Activated CD4-positive, alpha-beta T cell treated with anti-CD3 and anti-CD28 coated beads for 36 hours (primary cell): ENCODE results near the gene MEG3. TPM values are rescaled to one million over a fixed set of nuclear protein-coding genes. Genes with fewer than 3 reads are reported as not detected.

ENCODE experiments used
- ATAC-seq: fragments of 200-7000 bp; cut with Tn5 transposase; one replicate; pipeline ENCODE4 v1.10.0; 2021; ENCODE audit warnings: mild to moderate bottlenecking, moderate library complexity
- CTCF ChIA-PET: fragments of 350-600 bp; sonication (Branson Sonifier 250); formaldehyde crosslinking; loops from one replicate; lab custom pipeline; 2021; ENCODE audit warnings: antibody characterized with exemption; lab: Charles Lee
- POLR2A ChIA-PET: fragments of 350-600 bp; sonication (Branson Sonifier 250); formaldehyde crosslinking; loops from one replicate; lab custom pipeline; 2021; ENCODE audit warnings: antibody characterized with exemption, inconsistent platforms; lab: Charles Lee
- DNase-seq: peaks from one replicate; pipeline ENCODE4 v3.0.0-alpha.2; 2020
- H3K27ac Mint-ChIP-seq: one replicate; pipeline ENCODE4 v1.8.0; 2021; ENCODE audit warnings: mixed read lengths
- H3K27me3 Mint-ChIP-seq: one replicate; pipeline ENCODE4 v1.8.0; 2021; ENCODE audit warnings: mixed read lengths
- H3K36me3 Mint-ChIP-seq: one replicate; pipeline ENCODE4 v1.8.0; 2021; ENCODE audit warnings: low read depth, mixed read lengths
- H3K4me1 Mint-ChIP-seq: one replicate; pipeline ENCODE4 v1.8.0; 2021; ENCODE audit warnings: mixed read lengths
- H3K4me3 Mint-ChIP-seq: one replicate; pipeline ENCODE4 v1.8.0; 2021; ENCODE audit warnings: mild to moderate bottlenecking, moderate library complexity, mixed read lengths
- H3K9me3 Mint-ChIP-seq: one replicate; pipeline ENCODE4 v1.8.0; 2021; ENCODE audit warnings: low read depth, mixed read lengths
- intact Hi-C, 2 experiments: fragments of 100-400 bp; cut with DNase I in 1 of 2; cut with micrococcal nuclease in 1 of 2; formaldehyde crosslinking; loops; one replicate each; pipeline versions ENCODE4 v1.14.2 to v1.15.1; 2022 to 2024; cut with DNase I, micrococcal nuclease
- total RNA-seq, 2 experiments: library from RNA; stranded (reverse); gene quantifications; one replicate each; pipeline ENCODE4 v1.2.3, GENCODE V29; 2021

The MEG3 gene
- total RNA-seq, 2 experiments from 2014 or later: not detected

DNA sequence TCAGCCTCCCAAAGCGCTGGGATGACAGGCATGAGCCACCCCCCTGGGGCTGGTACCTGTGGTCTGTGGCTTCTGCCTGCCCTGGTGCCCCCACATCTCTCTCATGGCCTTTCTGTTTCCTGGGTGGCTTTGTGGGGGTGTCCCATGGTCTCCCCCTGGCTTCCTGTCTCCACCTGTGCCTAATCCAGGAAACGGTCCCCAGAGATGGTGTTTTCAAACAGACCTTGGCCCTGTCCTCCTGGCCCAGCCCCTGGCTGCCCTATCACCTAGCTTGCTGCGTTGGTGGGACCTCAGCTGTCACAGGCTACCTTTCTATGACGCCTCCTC is 18.1 kb downstream of the MEG3 start:
- DNase-seq (no peak), ATAC-seq (no peak)
- Mint-ChIP-seq H3K27me3 (no peaks in the 10 kb centered on the region), H3K9me3 (no peaks in the 10 kb centered on the region), H3K27ac (no peak overlapping the region), H3K36me3 (no peaks in the 10 kb centered on the region), H3K4me3 (no peak overlapping the region), H3K4me1 (no peaks in the 10 kb centered on the region)
- POLR2A ChIA-PET: no interaction called here
- CTCF ChIA-PET: interaction anchor here (0.5 kb wide), 1 partner anchor 760 kb away, joined by 4 read pairs; no protein-coding TSS in a partner anchor
- intact Hi-C loops: no loop called here

DNA sequence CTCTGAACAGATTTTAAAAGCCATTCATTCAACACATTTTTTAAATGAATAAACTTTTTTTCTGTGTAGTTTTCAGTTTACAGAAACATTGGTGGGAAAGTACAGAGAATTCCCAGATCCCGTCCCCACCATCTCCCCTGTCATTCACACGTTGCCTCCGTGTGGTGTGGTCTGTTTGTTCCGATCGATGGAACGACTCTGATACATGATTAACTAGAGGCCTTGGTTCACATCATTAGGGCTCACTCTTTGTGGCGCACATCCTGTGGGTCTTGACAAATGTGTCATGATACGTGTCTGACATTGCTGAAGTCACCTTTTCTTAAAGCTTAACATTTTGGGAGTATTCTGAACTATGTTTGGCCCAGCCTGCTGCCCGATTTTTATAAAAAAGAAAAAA is 18.5 kb downstream of the MEG3 start:
- intact Hi-C loops: no loop called here
- Mint-ChIP-seq H3K27ac (no peak overlapping the region), H3K27me3 (no peaks in the 10 kb centered on the region), H3K36me3 (no peaks in the 10 kb centered on the region), H3K4me1 (no peaks in the 10 kb centered on the region), H3K4me3 (no peak overlapping the region), H3K9me3 (no peaks in the 10 kb centered on the region)
- no peak for ATAC-seq
- ChIA-PET CTCF (interaction anchor here (0.5 kb wide), 1 partner anchor 760 kb away, joined by 4 read pairs; no protein-coding TSS in a partner anchor), POLR2A (no interaction called here)
- no peak for DNase-seq

DNA sequence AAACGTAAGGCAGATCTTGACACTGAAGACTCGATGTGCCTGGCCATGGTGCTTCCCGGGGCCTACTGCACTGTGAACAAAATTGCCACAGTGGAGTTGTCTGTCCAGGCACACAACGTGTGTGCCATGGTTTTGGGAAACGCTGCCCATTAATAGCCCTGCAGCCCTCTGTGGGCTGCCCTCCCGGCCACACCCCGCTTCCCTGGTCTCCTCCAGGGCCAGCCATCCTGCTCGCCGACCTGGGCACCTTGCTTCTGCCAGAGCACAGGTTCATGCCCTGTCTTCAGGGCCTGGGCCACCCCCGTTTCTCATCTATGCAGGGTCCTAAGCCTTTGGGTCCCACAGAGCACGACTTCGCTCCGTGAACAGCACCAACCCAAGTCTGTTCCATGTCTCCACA is 18.9 kb downstream of the MEG3 start:
- no peak overlapping the region for H3K27ac Mint-ChIP-seq
- H3K4me1 Mint-ChIP-seq: no peaks in the 10 kb centered on the region
- H3K9me3 Mint-ChIP-seq: no peaks in the 10 kb centered on the region
- H3K36me3 Mint-ChIP-seq: no peaks in the 10 kb centered on the region
- CTCF ChIA-PET: no interaction called here
- H3K27me3 Mint-ChIP-seq: no peaks in the 10 kb centered on the region
- intact Hi-C loops: no loop called here
- H3K4me3 Mint-ChIP-seq: no peak overlapping the region
- no peak for DNase-seq
- no peak for ATAC-seq
- POLR2A ChIA-PET: no interaction called here

DNA sequence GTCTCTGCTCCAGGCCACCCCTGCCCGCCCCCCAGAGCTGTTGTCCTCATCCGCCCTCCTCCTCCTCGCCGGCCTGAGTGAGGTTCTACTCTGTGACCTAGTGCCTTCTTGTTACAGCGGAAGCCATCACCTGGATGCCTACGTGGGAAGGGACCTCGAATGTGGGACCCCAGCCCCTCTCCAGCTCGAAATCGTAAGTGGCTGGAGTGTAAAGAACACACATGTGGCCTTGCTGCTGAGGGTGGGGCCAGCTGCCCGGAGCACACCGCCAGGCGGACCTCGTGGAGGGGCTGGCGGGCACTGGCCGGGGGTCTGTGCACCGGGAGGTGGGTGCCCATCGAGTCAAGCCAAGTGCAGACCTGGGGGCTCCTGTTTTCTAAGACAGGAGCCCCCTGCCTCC is 19.4 kb downstream of the MEG3 start:
- Mint-ChIP-seq H3K9me3 (no peaks in the 10 kb centered on the region), H3K4me1 (no peaks in the 10 kb centered on the region), H3K27me3 (no peaks in the 10 kb centered on the region), H3K36me3 (no peaks in the 10 kb centered on the region), H3K4me3 (no peak overlapping the region), H3K27ac (no peak overlapping the region)
- no peak for ATAC-seq
- no peak for DNase-seq
- POLR2A ChIA-PET: no interaction called here
- intact Hi-C loops: no loop called here
- CTCF ChIA-PET: no interaction called here

DNA sequence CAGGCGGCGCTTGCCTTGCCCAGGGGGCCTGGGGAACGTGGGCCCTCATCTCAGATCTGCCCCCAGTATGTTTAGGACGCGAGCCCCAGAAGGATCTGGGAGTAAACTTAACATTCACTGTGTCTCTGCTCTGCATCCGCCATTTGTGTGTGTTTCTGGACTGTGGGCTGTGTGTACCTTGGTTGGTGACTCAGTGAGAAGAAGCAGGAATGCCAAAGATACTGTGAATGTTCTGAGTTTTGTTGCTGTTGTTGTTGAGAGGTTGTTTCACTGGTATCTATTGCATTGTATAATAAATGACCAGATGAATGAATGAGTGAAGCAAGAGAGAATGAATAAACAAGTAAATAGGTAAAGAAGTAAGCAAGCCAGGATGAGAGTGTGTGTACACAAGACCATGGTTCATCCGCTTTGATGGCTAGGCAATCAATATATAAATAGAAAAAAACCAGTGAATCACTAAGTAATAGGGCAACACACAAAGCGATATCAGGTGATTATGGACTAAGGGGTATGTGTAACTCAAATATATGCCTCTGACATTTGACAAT is 20.5 kb downstream of the MEG3 start:
- Mint-ChIP-seq H3K4me1 (no peaks in the 10 kb centered on the region), H3K9me3 (no peaks in the 10 kb centered on the region), H3K27ac (no peak overlapping the region), H3K4me3 (no peak overlapping the region), H3K27me3 (no peaks in the 10 kb centered on the region), H3K36me3 (no peaks in the 10 kb centered on the region)
- no peak for DNase-seq
- ChIA-PET POLR2A (no interaction called here), CTCF (no interaction called here)
- no peak for ATAC-seq
- intact Hi-C loops: no loop called here

DNA sequence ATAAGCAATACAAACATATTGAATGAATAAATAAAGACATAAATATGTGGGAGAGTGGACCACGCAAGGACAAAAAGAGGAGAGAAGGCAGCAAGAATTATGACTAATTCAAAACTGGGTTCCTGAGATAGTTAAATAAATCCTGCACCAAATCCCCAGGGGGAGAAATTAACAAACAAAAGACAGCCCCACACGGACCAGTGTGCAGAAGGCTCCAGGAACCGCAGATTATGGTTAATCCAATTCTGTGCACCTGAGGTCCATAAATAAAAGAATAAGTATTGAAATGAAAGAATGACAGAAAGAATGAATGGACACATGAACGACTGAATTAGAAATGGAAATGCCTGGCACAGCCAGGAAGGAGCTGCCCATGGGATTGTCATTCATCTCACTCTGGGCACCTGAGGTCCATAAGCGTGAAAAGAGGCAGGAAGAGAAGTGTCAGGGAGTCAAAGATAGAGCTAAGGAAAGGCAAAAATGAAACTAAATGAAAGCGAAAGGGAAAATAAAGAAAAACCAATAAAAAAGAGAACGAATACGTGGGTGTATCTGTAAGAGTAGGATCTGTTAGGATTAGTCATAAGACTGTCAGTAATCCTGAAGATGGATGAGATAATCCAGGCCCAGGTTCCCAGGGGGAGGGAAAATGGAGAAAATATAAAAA is 23.3 kb downstream of the MEG3 start:
- ChIA-PET CTCF (interaction anchor here (0.6 kb wide), 1 partner anchor 950 kb away, joined by 3 read pairs; no protein-coding TSS in a partner anchor), POLR2A (no interaction called here)
- H3K4me1 Mint-ChIP-seq: no peaks in the 10 kb centered on the region
- DNase-seq (no peak), ATAC-seq (peak; percentile 57)
- H3K36me3 Mint-ChIP-seq: no peaks in the 10 kb centered on the region
- no peak overlapping the region for H3K4me3 Mint-ChIP-seq
- no peaks in the 10 kb centered on the region for H3K27me3 Mint-ChIP-seq
- no peaks in the 10 kb centered on the region for H3K9me3 Mint-ChIP-seq
- no peak overlapping the region for H3K27ac Mint-ChIP-seq
- intact Hi-C loops: no loop called here

DNA sequence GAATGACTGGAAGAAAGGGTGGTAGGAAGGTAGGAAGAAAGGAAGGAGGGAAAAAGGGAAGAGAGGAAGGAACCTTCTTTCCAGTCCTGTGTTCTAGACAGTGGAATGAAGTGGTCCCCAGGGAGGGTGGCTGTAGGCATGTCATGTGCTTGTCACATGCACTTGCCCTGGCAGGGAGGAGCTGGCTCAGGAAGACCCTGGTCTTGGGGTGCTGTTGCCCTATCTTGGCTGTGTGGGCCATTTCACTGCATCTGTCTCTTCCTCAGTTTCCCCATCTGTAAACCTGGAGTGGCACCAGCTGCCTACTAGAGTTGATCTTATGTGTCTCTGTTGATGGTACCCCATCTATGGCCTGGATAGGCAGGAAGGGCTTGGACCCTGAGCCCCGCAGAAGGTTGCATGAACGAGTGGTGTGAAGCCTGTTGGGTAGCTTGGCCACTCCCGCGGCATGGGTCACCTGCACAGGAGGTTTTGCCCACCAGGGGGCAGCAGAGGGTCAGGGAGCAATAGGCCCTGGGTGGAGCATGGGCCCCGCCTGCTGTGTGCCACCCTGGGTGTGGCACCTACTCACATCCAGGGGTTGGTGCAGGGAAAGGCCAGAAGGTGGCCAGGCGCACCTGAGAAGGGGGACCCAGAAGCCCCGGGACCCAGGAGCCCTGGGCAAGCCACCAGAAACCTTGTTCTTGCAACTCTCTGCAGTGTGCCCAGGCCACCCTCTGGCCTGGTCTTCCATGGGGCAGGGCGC is 25.1 kb downstream of the MEG3 start:
- CTCF ChIA-PET: interaction anchor here (0.6 to 2.2 kb wide), 6 partner anchors 8 to 776 kb away, joined by 3 to 8 read pairs (median 4); no protein-coding TSS in a partner anchor
- peak; percentile 91 for DNase-seq
- Mint-ChIP-seq H3K4me3 (no peak overlapping the region), H3K4me1 (no peaks in the 10 kb centered on the region), H3K27me3 (no peaks in the 10 kb centered on the region), H3K27ac (no peak overlapping the region), H3K9me3 (no peaks in the 10 kb centered on the region), H3K36me3 (no peaks in the 10 kb centered on the region)
- ATAC-seq: peak; percentile 92
- intact Hi-C loops: loop anchor here (1.0 to 2.0 kb wide), 5 partner anchors 50 to 778 kb away; no protein-coding TSS in a partner anchor
- POLR2A ChIA-PET: no interaction called here

DNA sequence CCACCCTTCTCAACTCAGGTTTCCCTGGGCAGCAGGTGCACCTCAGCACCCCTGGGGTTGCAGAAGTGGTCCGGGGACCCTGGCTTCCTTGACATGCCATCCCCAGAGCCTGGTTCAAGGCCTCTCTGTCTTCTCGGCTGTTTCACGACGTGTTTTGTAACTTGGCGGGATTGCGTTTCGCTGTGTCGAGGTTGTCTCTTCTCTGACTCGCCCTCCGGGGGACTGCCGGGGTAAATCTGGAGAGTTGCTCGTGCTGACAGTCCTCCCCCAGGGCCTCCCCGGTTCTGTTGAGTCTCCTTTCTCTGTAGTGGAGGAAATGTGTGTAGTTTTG is 25.6 kb downstream of the MEG3 start:
- ATAC-seq (no peak), DNase-seq (no peak)
- Mint-ChIP-seq H3K9me3 (no peaks in the 10 kb centered on the region), H3K4me3 (no peak overlapping the region), H3K4me1 (no peaks in the 10 kb centered on the region), H3K27me3 (no peaks in the 10 kb centered on the region), H3K36me3 (no peaks in the 10 kb centered on the region), H3K27ac (no peak overlapping the region)
- ChIA-PET POLR2A (no interaction called here), CTCF (interaction anchor here (1.0 to 2.2 kb wide), 2 partner anchors 9 to 143 kb away, joined by 3 to 8 read pairs; no protein-coding TSS in a partner anchor)
- intact Hi-C loops: loop anchor here (1.0 to 2.0 kb wide), 5 partner anchors 49 to 777 kb away; no protein-coding TSS in a partner anchor

DNA sequence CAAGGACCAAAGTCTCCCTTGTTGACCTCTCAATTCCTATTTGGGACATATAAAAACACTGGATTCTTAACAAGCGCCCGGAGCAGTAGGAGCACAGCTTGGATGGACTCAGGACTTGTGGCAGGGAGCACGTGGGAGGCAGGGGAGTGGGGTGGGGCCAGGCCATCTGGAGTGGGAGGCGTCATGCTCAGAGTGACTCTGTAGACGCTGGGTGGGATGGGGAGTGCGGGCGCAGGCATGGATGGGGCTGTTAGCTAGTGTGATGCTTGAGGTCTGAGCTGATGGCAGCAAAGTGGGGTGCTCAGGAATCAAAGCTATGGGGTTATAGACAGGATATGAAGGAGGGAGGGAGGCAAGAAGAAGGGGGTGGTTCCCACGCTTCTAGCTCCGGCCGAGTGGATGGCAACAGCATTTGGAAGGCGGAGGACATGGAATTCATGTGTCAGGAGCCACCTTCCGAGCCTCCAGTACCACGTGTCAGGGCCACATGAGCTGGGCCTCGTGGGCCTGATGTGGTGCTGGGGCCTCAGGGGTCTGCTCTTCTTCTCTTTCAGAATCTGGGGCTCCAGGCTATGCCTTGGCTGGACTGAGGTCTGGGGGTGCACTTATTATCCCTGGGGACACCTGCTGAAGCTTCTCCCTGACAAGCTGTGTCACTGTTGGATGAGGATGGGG is 26.2 kb downstream of the MEG3 start:
- CTCF ChIA-PET: interaction anchor here (0.6 to 2.2 kb wide), 4 partner anchors 9 to 158 kb away, joined by 3 to 8 read pairs (median 4); no protein-coding TSS in a partner anchor
- DNase-seq: no peak
- ATAC-seq: no peak
- Mint-ChIP-seq H3K36me3 (no peaks in the 10 kb centered on the region), H3K27ac (no peak overlapping the region), H3K4me1 (no peaks in the 10 kb centered on the region), H3K9me3 (no peaks in the 10 kb centered on the region), H3K27me3 (no peaks in the 10 kb centered on the region), H3K4me3 (no peak overlapping the region)
- intact Hi-C loops: loop anchor here (1.0 to 2.0 kb wide), 5 partner anchors 49 to 777 kb away; no protein-coding TSS in a partner anchor
- POLR2A ChIA-PET: no interaction called here

DNA sequence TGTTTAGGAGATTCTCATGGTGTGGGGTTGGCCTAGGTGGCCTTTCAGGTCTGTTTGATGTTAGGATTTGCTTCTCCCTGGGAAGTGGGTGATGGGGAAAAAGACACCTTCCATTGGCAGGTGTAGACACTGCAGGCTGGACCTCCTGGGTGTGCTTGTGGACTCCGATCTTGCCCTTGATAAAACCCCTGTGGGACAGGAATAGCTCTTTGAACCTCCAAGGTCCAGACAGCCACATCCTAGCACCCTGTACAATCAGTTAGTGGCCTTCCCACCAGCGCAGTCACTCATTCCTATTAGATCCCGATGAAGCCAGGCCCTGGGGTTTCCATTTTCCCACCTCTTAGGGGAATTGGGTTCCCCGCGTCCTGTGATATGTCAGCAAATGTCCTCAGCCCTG is 28.5 kb downstream of the MEG3 start:
- no peaks in the 10 kb centered on the region for H3K36me3 Mint-ChIP-seq
- H3K4me1 Mint-ChIP-seq: no peaks in the 10 kb centered on the region
- ChIA-PET CTCF (interaction anchor here (0.7 kb wide), 1 partner anchor 100 kb away, joined by 3 read pairs; no protein-coding TSS in a partner anchor), POLR2A (no interaction called here)
- DNase-seq: no peak
- H3K27me3 Mint-ChIP-seq: no peaks in the 10 kb centered on the region
- intact Hi-C loops: no loop called here
- H3K27ac Mint-ChIP-seq: no peak overlapping the region
- H3K4me3 Mint-ChIP-seq: no peak overlapping the region
- no peaks in the 10 kb centered on the region for H3K9me3 Mint-ChIP-seq
- no peak for ATAC-seq

DNA sequence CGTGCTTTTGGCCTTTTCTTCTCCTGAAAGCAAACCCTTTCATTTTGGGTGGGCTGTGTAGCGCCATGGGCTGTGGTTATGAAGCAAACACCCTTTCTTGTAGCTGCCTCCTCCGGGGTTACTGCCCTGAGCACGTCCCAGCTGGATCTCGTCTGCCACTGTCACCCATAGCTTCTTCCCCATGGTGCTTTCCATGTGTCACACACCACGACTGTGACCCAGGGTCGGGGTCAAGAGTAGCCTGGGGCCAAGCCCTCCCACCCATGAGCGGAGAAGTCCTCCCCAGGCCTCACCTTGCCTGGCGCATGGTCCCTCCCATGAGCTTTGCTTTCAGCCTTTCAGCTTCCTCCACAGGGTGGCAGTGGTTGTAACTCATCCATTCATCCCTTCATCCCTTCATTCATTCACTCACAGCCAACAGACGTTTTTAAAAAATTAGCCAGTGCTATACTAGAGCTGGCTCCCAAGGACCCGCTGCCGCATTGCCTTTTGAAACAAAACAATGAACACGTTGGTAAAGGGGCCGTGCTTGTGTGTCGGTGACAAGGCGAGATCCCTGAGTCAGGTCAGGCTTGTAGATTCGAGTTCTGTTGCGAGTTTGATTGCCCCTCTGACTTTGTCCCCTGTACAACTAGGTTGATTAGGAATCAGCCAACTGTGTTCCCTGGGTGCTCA is 29.5 kb downstream of the MEG3 start:
- POLR2A ChIA-PET: no interaction called here
- Mint-ChIP-seq H3K4me1 (no peaks in the 10 kb centered on the region), H3K27ac (no peak overlapping the region), H3K27me3 (no peaks in the 10 kb centered on the region), H3K4me3 (no peak overlapping the region), H3K9me3 (no peaks in the 10 kb centered on the region), H3K36me3 (no peaks in the 10 kb centered on the region)
- no peak for DNase-seq
- CTCF ChIA-PET: interaction anchor here (0.6 to 0.7 kb wide), 2 partner anchors 9 to 766 kb away, joined by 3 read pairs; no protein-coding TSS in a partner anchor
- ATAC-seq: no peak
- intact Hi-C loops: no loop called here
